ENCODE results near the gene ACBD6. TPM values are rescaled to one million over a fixed set of nuclear protein-coding genes. Genes with fewer than 3 reads are reported as not detected.

ACBD6 gene
- total RNA-seq, 1 donor from 2014 or later = 66.1 TPM

- no peak for TF ChIP-seq CTCF (conservative IDR thresholded peaks at IDR 0.05; ENCODE audit: low read depth, low read length)
- no peak for DNase-seq (ENCODE audit: low read depth)
- no peak overlapping the region for H3K4me3 ChIP-seq (ENCODE audit: low read depth, low read length)
These were observed 139.0 kb downstream of the ACBD6 start for GRCh38 chr1:180363246-180363995.

- no peak for TF ChIP-seq CTCF (conservative IDR thresholded peaks at IDR 0.05; ENCODE audit: low read depth, low read length)
- no peak overlapping the region for H3K4me3 ChIP-seq (ENCODE audit: low read depth, low read length)
- no peak for DNase-seq (ENCODE audit: low read depth)
These were observed 141.9 kb downstream of the ACBD6 start for GRCh38 chr1:180360333-180361075.

- H3K4me3 ChIP-seq (ENCODE audit: low read depth, low read length) = no peak overlapping the region
- TF ChIP-seq CTCF (conservative IDR thresholded peaks at IDR 0.05; ENCODE audit: low read depth, low read length) = no peak
- no peak for DNase-seq (ENCODE audit: low read depth)
These were observed 143.7 kb downstream of the ACBD6 start for GRCh38 chr1:180358649-180359048.

GRCh38 chr1:180353945-180354344 is 148.4 kb downstream of the ACBD6 start:
- TF ChIP-seq CTCF (conservative IDR thresholded peaks at IDR 0.05; ENCODE audit: low read depth, low read length) = no peak
- no peak overlapping the region for H3K4me3 ChIP-seq (ENCODE audit: low read depth, low read length)
- DNase-seq (ENCODE audit: low read depth) = no peak

- no peak for TF ChIP-seq CTCF (conservative IDR thresholded peaks at IDR 0.05; ENCODE audit: low read depth, low read length)
- DNase-seq (ENCODE audit: low read depth) = no peak
- H3K4me3 ChIP-seq (ENCODE audit: low read depth, low read length) = no peak overlapping the region
These were observed 149.8 kb downstream of the ACBD6 start for GRCh38 chr1:180352588-180352987.

- DNase-seq (ENCODE audit: low read depth) = no peak
These were observed 150.4 kb downstream of the ACBD6 start for GRCh38 chr1:180352021-180352420.

More at GRCh38 chr1:180352021-180352420, 150.4 kb downstream of the ACBD6 start:
- H3K4me3 ChIP-seq (ENCODE audit: low read depth, low read length) = no peak overlapping the region
- no peak for TF ChIP-seq CTCF (conservative IDR thresholded peaks at IDR 0.05; ENCODE audit: low read depth, low read length)

Measured in epithelial cell of proximal tubule (primary cell).